ENCODE data around the gene ST3GAL2.
"Not testable (repeated sequence)": the region's sequence is repeated elsewhere in the genome, so short reads cannot be mapped to it uniquely, and the experiment has no call there.

The ST3GAL2 gene

GRCh38 chr16:70388006-70388680 is 50.8 kb downstream of the ST3GAL2 start:
- DNase-seq (ENCODE audit: low read depth): no peak
- no peak for TF ChIP-seq CTCF (conservative IDR thresholded peaks at IDR 0.05; ENCODE audit: low read depth, low read length)
- H3K4me3 ChIP-seq (ENCODE audit: low read length): no peak overlapping the region

DNA sequence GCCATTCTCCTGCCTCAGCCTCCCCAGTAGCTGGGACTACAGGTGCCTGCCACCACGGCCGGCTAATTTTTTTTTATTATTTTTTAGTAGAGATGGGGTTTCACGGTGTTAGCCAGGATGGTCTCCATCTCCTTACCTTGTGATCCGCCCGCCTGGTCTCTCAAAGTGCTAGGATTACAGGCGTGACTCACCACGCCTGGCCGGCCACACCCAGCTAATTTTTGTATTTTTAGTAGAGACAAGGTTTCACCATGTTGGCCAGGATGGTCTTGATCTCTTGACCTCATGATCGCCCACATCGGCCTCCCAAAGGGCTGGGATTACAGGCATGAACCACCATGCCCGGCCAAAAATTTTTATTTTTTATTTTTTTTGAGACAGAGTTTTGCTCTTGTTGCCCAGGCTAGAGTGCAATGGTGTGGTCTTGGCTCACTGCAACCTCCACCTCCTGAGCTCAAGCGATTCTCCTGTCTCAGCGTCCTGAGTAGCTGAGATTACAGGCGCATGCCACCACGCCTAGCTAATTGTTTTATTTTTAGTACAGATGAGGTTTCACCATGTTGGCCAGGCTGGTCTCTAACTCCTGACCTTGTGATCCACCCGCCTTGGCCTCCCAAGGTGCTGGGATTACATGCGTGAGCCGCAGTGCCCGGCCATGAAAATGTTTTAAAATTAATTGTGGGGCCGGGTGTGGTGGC is 52.5 kb downstream of the ST3GAL2 start:
- not testable (repeated sequence) for H3K4me3 ChIP-seq (ENCODE audit: low read length); DNase-seq (ENCODE audit: low read depth)

- no peak for TF ChIP-seq CTCF (conservative IDR thresholded peaks at IDR 0.05; ENCODE audit: low read depth, low read length)
- no peak overlapping the region for H3K4me3 ChIP-seq (ENCODE audit: low read length)
- DNase-seq (ENCODE audit: low read depth): no peak
Observed at GRCh38 chr16:70383421-70383960, 55.4 kb downstream of the ST3GAL2 start.

- TF ChIP-seq CTCF (conservative IDR thresholded peaks at IDR 0.05; ENCODE audit: low read depth, low read length): no peak
- peak overlapping the region; percentile 81 for H3K4me3 ChIP-seq (ENCODE audit: low read length)
Observed at GRCh38 chr16:70381604-70382342, 57.1 kb downstream of the ST3GAL2 start.

DNA sequence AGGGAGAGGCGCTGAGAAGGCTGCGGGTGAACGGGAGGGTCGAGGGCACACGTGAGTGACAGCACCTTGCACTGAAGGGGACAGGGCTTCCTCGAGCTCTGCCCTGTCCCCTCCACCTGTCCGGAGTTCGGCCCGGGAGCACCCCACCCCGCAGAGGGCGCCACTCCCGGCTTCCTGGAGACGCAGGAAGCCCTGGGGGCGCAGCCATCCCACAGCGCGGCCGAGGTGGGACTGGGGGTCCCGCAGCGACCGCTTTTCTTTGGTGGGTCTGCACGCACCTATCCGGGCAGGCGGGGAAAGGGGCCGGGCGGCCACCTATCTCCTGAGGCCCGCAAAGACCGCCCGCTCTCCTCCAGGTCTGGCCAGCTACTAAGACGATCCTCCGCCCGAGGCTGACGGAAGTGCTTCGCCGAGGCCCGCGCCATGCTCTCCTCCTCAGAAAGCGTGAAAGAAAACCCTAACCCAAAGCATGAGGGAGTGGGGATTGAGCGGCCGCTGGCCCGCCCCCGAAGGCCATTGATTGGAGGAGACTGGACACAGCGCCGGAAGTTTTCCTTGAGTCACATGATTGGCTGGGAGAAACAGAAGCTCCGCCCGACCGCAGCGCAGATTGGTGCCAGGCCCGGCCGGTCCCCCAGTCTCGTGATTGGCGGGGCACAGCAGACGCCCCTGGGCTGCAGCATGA is 57.8 kb downstream of the ST3GAL2 start:
- H3K4me3 ChIP-seq (ENCODE audit: low read length): peak overlapping the region; percentile 81
- TF ChIP-seq CTCF (conservative IDR thresholded peaks at IDR 0.05; ENCODE audit: low read depth, low read length): peak; percentile 40

More at GRCh38 chr16:70381604-70382342, 57.1 kb downstream of the ST3GAL2 start:
- DNase-seq (ENCODE audit: low read depth): no peak

GRCh38 chr16:70380248-70380918 is 58.5 kb downstream of the ST3GAL2 start:
- H3K4me3 ChIP-seq (ENCODE audit: low read length): peak overlapping the region; percentile 81
- no peak for TF ChIP-seq CTCF (conservative IDR thresholded peaks at IDR 0.05; ENCODE audit: low read depth, low read length)
- DNase-seq (ENCODE audit: low read depth): peak; percentile 39

More for the DNA sequence above, 57.8 kb downstream of the ST3GAL2 start:
- DNase-seq (ENCODE audit: low read depth): peak; percentile 92

Data from retinal pigment epithelial cell (primary cell).